ENCODE results near the gene SCAP. TPM values are rescaled to one million over a fixed set of nuclear protein-coding genes. Genes with fewer than 3 reads are reported as not detected.

The SCAP gene
- total and polyA plus RNA-seq, 2 donors (not counting 1 experiment from before 2014, with no cell fraction given): 55.8 to 113 TPM

- Histone ChIP-seq H3K9me3 (ENCODE audit: control extremely low read depth in 1 of 3, control insufficient read depth in 2 of 3, insufficient read depth in 1 of 3, low read length in 2 of 3) (peaks cover 0 to 9% (median 0%) of the 10 kb centered on the region in 3 donors), H3K4me1 (ENCODE audit: control insufficient read depth in 2 of 2, insufficient read depth in 2 of 2, low read length in 2 of 2) (peaks cover 3 to 4% of the 10 kb centered on the region in 2 donors), H2AFZ (ENCODE audit: insufficient read depth, low read depth, low read length, poor library complexity, severe bottlenecking) (peak overlapping the region; percentile 71), H4K20me1 (ENCODE audit: control insufficient read depth, insufficient read depth, low read length, poor library complexity, severe bottlenecking) (no peaks in the 10 kb centered on the region), H3K27me3 (replicated peaks in 1 of 4; ENCODE audit: control extremely low read depth in 1 of 4, control insufficient read depth in 3 of 4, insufficient read depth in 4 of 4, low read length in 3 of 4) (no peaks in the 10 kb centered on the region), H3K36me3 (replicated peaks in 1 of 2; ENCODE audit: control extremely low read depth in 1 of 2, control insufficient read depth in 1 of 2, extremely low read depth in 1 of 2, insufficient read depth in 2 of 2, low read length in 1 of 2) (no peaks in the 10 kb centered on the region), H3K9ac (ENCODE audit: low read length) (no peak overlapping the region), H3K27ac (ENCODE audit: low read length in 2 of 2) (no peak overlapping the region), H3K4me3 (ENCODE audit: control extremely low read depth in 1 of 5, extremely low read depth in 1 of 5, insufficient read depth in 1 of 5, low read depth in 2 of 5, low read length in 4 of 5) (no peak overlapping the region), H3K4me2 (replicated peaks; ENCODE audit: low read depth, low read length, poor library complexity, severe bottlenecking) (no peak overlapping the region), H3K79me2 (ENCODE audit: control insufficient read depth, insufficient read depth, low read length) (no peaks in the 10 kb centered on the region)
- ATAC-seq (ENCODE audit: low read depth) (no peak), DNase-seq (no peak)
- Mint-ChIP-seq H3K27ac (no peak overlapping the region), H3K4me1 (peaks cover 9% of the 10 kb centered on the region), H3K9me3 (ENCODE audit: insufficient read depth) (peaks cover 3% of the 10 kb centered on the region), H3K4me3 (no peak overlapping the region), H3K27me3 (no peaks in the 10 kb centered on the region)
- intact Hi-C loops (cut with micrococcal nuclease): no loop called here
- ChIA-PET CTCF (interaction anchor here (0.6 to 3.9 kb wide), 11 partner anchors 10 to 627 kb away, joined by 3 to 93 read pairs (median 6); partner anchors contain the start of gene ELP6), POLR2A (no interaction called here)
- TF ChIP-seq CTCF (IDR thresholded peaks at IDR 0.05) (no peak), EZH2 (IDR thresholded peaks at IDR 0.05; ENCODE audit: borderline replicate concordance, insufficient read depth, low read depth, low read length, poor library complexity, severe bottlenecking) (no peak)
- WGBS (ENCODE audit: insufficient coverage): 66% methylated on average over 4 of the region's 4 CpGs
Observed at GRCh38 chr3:47523310-47524073, 47.8 kb upstream of the SCAP start.

Data from B cell (primary cell).